SK-N-DZ (cell line): ENCODE data around the gene TMEM45B.

Source experiments
- DNase-seq: peaks from one replicate; pipeline ENCODE4 v3.0.0-alpha.2; 2015; ENCODE audit warnings: low spot score
- small RNA-seq, 2 experiments: library from RNA; depleted of rRNA; stranded (forward); fragments of <200 nt; gene quantifications; one replicate each; pipeline ENCODE3, GENCODE V24; 2014

The TMEM45B gene

DNA sequence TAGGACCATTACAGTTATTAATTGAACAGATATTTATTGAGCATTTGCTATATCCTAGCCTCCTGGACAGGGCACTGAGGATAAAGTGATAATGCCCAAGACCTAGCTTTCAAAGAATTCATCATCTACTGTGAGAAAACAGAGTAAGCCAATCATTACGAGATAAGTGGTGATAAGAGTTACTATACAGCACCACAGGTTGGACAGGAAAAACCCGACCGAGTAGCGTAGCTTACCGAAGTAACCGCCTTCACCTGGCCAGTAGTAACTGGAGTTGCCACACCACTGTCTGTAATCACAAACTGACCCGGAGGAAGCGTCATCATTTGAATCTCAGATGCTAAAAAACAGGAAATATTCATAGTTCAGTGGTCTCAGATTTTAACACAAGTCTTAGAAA, 89.8 kb downstream of the TMEM45B start:
- DNase-seq, result no peak

Small RNA genes within 50 kb of the gene (small RNA-seq; reads per million reads assigned to genes)
- gene AP003327.1, result 0 reads per million in 2 experiments
